Neutrophil (primary cell): ENCODE data around the gene ZNF669.
"Not testable (repeated sequence)": the region's sequence is repeated elsewhere in the genome, so short reads cannot be mapped to it uniquely, and the experiment has no call there.

ENCODE experiments used
- H3K27ac ChIP-seq: fragments of 200-600 bp; sonication (generic); 2 replicates; pipeline ENCODE4 v1.5.1; 2016; ENCODE audit warnings: mild to moderate bottlenecking, moderate library complexity
- H3K27me3 ChIP-seq: fragments of 200-600 bp; sonication (generic); 2 replicates; pipeline ENCODE4 v1.6.0; 2016; ENCODE audit warnings: mild to moderate bottlenecking
- H3K36me3 ChIP-seq: fragments of 200-600 bp; sonication (generic); 2 replicates; pipeline ENCODE4 v1.5.1; 2017
- H3K4me1 ChIP-seq, 2 experiments: fragments of 200-600 bp in 1 of 2; sonication (generic) in 1 of 2; 1 replicate in 1 of 2; 2 replicates in 1 of 2; pipeline versions ENCODE4 v1.5.1 to v1.6.1; 2013 to 2016; ENCODE audit warnings: low read depth in 1 of 2, low read length in 1 of 2, mild to moderate bottlenecking in 1 of 2, moderate library complexity in 1 of 2; ENCODE audit not compliant: control insufficient read depth in 1 of 2, insufficient read depth in 1 of 2
- H3K4me3 ChIP-seq, 2 experiments: fragments of 200-600 bp in 1 of 2; sonication (generic) in 1 of 2; 1 replicate in 1 of 2; 2 replicates in 1 of 2; pipeline ENCODE4 v1.5.1; 2013 to 2016; ENCODE audit warnings: low read depth in 1 of 2, low read length in 1 of 2, mild to moderate bottlenecking in 1 of 2, moderate library complexity in 1 of 2
- H3K9me3 ChIP-seq: fragments of 200-600 bp; sonication (generic); 2 replicates; pipeline ENCODE4 v1.5.1; 2016
- TF ChIP-seq, protein P1 (sequence below): fragments of 200-600 bp; sonication (generic); IDR thresholded peaks from 2 replicates; pipeline ENCODE4 v1.5.1; 2016; ENCODE audit warnings: antibody characterized with exemption

The ZNF669 gene

GRCh38 chr1:247131236-247131635 is 27.1 kb upstream of the ZNF669 start:
- Histone ChIP-seq H3K27ac (no peak overlapping the region), H3K4me3 (no peak overlapping the region), H3K27me3 (no peaks in the 10 kb centered on the region), H3K36me3 (no peaks in the 10 kb centered on the region), H3K9me3 (peaks cover 3% of the 10 kb centered on the region), H3K4me1 (peaks cover 4 to 5% of the 10 kb centered on the region in 2 experiments)
- TF ChIP-seq, protein P1, sequence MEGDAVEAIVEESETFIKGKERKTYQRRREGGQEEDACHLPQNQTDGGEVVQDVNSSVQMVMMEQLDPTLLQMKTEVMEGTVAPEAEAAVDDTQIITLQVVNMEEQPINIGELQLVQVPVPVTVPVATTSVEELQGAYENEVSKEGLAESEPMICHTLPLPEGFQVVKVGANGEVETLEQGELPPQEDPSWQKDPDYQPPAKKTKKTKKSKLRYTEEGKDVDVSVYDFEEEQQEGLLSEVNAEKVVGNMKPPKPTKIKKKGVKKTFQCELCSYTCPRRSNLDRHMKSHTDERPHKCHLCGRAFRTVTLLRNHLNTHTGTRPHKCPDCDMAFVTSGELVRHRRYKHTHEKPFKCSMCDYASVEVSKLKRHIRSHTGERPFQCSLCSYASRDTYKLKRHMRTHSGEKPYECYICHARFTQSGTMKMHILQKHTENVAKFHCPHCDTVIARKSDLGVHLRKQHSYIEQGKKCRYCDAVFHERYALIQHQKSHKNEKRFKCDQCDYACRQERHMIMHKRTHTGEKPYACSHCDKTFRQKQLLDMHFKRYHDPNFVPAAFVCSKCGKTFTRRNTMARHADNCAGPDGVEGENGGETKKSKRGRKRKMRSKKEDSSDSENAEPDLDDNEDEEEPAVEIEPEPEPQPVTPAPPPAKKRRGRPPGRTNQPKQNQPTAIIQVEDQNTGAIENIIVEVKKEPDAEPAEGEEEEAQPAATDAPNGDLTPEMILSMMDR: no peak

- not testable (repeated sequence) for H3K4me1 ChIP-seq, H3K36me3 ChIP-seq, H3K27me3 ChIP-seq, H3K9me3 ChIP-seq, H3K4me3 ChIP-seq
- peak overlapping the region; percentile 64 for H3K27ac ChIP-seq
These were observed 23.5 kb upstream of the ZNF669 start for GRCh38 chr1:247127519-247128282.

- H3K9me3 ChIP-seq, H3K27ac ChIP-seq, H3K4me3 ChIP-seq, H3K4me1 ChIP-seq, H3K27me3 ChIP-seq, H3K36me3 ChIP-seq: not testable (repeated sequence)
These were observed 22.4 kb upstream of the ZNF669 start for GRCh38 chr1:247126601-247127000.

GRCh38 chr1:247126166-247126565 is 22.0 kb upstream of the ZNF669 start:
- not testable (repeated sequence) for H3K36me3 ChIP-seq, H3K9me3 ChIP-seq, H3K4me1 ChIP-seq, H3K4me3 ChIP-seq, H3K27me3 ChIP-seq, H3K27ac ChIP-seq

GRCh38 chr1:247121382-247121781 is 17.2 kb upstream of the ZNF669 start:
- TF ChIP-seq, protein P1: no peak
- Histone ChIP-seq H3K4me3 (no peak overlapping the region), H3K27me3 (no peaks in the 10 kb centered on the region), H3K27ac (no peak overlapping the region), H3K4me1 (no peaks in the 10 kb centered on the region), H3K9me3 (no peaks in the 10 kb centered on the region), H3K36me3 (no peaks in the 10 kb centered on the region)

- H3K4me1 ChIP-seq, H3K27ac ChIP-seq, H3K4me3 ChIP-seq, H3K27me3 ChIP-seq, H3K9me3 ChIP-seq, H3K36me3 ChIP-seq: not testable (repeated sequence)
These were observed 16.2 kb upstream of the ZNF669 start for GRCh38 chr1:247120408-247120668.

- H3K36me3 ChIP-seq: no peaks in the 10 kb centered on the region
- TF ChIP-seq, protein P1: no peak
- no peaks in the 10 kb centered on the region for H3K9me3 ChIP-seq
- no peak overlapping the region for H3K27ac ChIP-seq
- no peak overlapping the region for H3K4me3 ChIP-seq
- H3K4me1 ChIP-seq: no peaks in the 10 kb centered on the region
- H3K27me3 ChIP-seq: peaks cover 4% of the 10 kb centered on the region
These were observed 15.6 kb upstream of the ZNF669 start for GRCh38 chr1:247119600-247120407.
